ENCODE measurements around the gene GANC. TPM values are rescaled to one million over a fixed set of nuclear protein-coding genes. Genes with fewer than 3 reads are reported as not detected.

Gene GANC
- total RNA-seq, 2 experiments from 2014 or later: 27.9 to 31.7 TPM

DNA sequence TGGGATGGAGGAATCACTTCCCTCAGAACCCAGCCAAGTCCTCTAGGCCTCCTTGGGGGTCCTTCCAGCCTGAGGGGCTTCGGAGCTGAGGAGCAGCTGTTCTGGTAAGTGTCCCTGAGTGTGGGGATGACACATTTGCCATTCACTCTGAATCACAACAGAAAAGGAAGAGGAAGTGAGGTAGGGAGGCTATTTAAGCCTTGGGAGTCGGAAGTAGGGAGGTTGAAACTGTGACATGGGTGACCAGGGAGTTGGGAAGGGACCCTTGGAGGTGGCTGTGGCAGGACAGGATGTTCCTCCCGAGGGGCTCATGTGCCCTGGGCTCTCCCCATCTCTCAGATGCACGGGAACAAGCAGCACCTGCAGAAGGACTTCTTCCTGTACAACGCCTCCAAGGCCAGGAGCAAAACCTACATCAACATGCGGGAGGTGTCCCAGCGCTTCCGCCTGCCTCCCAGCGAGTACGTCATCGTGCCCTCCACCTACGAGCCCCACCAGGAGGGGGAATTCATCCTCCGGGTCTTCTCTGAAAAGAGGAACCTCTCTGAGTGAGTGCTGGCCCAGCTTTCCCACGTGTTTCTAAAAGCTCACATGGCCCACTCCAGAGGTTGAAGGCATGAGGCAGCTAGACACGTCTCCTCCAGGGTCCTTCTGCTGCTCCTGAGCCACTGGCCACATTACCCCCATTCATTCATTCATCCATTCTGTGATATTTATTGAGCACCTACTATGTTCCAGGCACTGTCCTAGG, 129.6 kb downstream of the GANC start:
- no peak overlapping the region for H3K4me3 ChIP-seq (ENCODE audit: low read depth, low read length, poor library complexity, severe bottlenecking)
- POLR2A ChIA-PET: interaction anchor here (0.6 kb wide), 1 partner anchor 53 kb away, joined by 3 read pairs; no protein-coding TSS in a partner anchor
- CTCF ChIA-PET (ENCODE audit: unreplicated experiment): no interaction called here
- H3K9me2 ChIP-seq (ENCODE audit: insufficient read depth, low read length): no peaks in the 10 kb centered on the region
- intact Hi-C loops (cut with micrococcal nuclease; ENCODE audit: unreplicated experiment): no loop called here
- H3K27ac ChIP-seq (ENCODE audit: low read depth, low read length, poor library complexity, severe bottlenecking): no peak overlapping the region
- H3K4me2 ChIP-seq (ENCODE audit: low read length): no peak overlapping the region
- no peaks in the 10 kb centered on the region for H3K79me2 ChIP-seq (ENCODE audit: insufficient read depth, low read depth, low read length)
- H4K20me1 ChIP-seq (ENCODE audit: insufficient read depth, low read length): no peaks in the 10 kb centered on the region
- peaks cover 6% of the 10 kb centered on the region for H3K4me1 ChIP-seq (ENCODE audit: insufficient read depth, low read length, poor library complexity, severe bottlenecking)
- H3K36me3 ChIP-seq (ENCODE audit: insufficient read depth, low read length): no peaks in the 10 kb centered on the region
- no peaks in the 10 kb centered on the region for H3K9me3 ChIP-seq (ENCODE audit: low read length)
- no TSS peak for BruUV-seq (replicated peaks)
- DNase-seq (ENCODE audit: low spot score): no peak
- H2AFZ ChIP-seq (ENCODE audit: low read length): peak overlapping the region; percentile 26; the same call in 1 of the 2 replicates
- TF ChIP-seq, protein P1, sequence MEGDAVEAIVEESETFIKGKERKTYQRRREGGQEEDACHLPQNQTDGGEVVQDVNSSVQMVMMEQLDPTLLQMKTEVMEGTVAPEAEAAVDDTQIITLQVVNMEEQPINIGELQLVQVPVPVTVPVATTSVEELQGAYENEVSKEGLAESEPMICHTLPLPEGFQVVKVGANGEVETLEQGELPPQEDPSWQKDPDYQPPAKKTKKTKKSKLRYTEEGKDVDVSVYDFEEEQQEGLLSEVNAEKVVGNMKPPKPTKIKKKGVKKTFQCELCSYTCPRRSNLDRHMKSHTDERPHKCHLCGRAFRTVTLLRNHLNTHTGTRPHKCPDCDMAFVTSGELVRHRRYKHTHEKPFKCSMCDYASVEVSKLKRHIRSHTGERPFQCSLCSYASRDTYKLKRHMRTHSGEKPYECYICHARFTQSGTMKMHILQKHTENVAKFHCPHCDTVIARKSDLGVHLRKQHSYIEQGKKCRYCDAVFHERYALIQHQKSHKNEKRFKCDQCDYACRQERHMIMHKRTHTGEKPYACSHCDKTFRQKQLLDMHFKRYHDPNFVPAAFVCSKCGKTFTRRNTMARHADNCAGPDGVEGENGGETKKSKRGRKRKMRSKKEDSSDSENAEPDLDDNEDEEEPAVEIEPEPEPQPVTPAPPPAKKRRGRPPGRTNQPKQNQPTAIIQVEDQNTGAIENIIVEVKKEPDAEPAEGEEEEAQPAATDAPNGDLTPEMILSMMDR (conservative IDR thresholded peaks at IDR 0.05; ENCODE audit: low read length): no peak
- TF ChIP-seq EZH2phosphoT487 (IDR thresholded peaks at IDR 0.05; ENCODE audit: borderline replicate concordance, low read depth, low read length): no peak

DNA sequence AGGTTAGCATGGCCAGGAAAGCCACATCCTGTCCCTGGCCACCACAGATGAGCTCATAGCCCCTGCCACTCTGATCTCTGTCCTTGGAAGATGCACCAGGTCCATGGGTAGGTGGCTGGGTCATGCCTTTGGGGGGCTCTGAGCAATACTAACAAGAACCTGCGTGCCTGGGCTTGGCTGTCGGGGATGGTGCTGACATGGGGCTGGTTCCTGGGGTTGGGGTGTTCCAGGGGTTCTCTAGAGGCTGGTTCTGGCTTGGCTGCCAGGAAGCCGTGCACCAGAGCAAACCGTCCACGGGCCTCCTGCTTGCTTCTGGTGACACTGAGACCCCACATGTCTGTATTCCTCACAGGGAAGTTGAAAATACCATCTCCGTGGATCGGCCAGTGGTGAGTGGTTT, 130.4 kb downstream of the GANC start:
- Histone ChIP-seq H2AFZ (ENCODE audit: low read length) (no peak overlapping the region), H3K4me1 (ENCODE audit: insufficient read depth, low read length, poor library complexity, severe bottlenecking) (peaks cover 6% of the 10 kb centered on the region), H3K4me2 (ENCODE audit: low read length) (no peak overlapping the region), H3K27ac (ENCODE audit: low read depth, low read length, poor library complexity, severe bottlenecking) (no peak overlapping the region), H3K9me3 (ENCODE audit: low read length) (no peaks in the 10 kb centered on the region), H4K20me1 (ENCODE audit: insufficient read depth, low read length) (no peaks in the 10 kb centered on the region), H3K36me3 (ENCODE audit: insufficient read depth, low read length) (no peaks in the 10 kb centered on the region), H3K79me2 (ENCODE audit: insufficient read depth, low read depth, low read length) (no peaks in the 10 kb centered on the region), H3K4me3 (ENCODE audit: low read depth, low read length, poor library complexity, severe bottlenecking) (no peak overlapping the region), H3K9me2 (ENCODE audit: insufficient read depth, low read length) (no peaks in the 10 kb centered on the region)
- ChIA-PET CTCF (ENCODE audit: unreplicated experiment) (no interaction called here), POLR2A (interaction anchor here (0.6 kb wide), 1 partner anchor 53 kb away, joined by 3 read pairs; no protein-coding TSS in a partner anchor)
- BruUV-seq (replicated peaks): no TSS peak
- no peak for DNase-seq (ENCODE audit: low spot score)
- intact Hi-C loops (cut with micrococcal nuclease; ENCODE audit: unreplicated experiment): no loop called here
- TF ChIP-seq, protein P1 (conservative IDR thresholded peaks at IDR 0.05; ENCODE audit: low read length): no peak
- no peak for TF ChIP-seq EZH2phosphoT487 (IDR thresholded peaks at IDR 0.05; ENCODE audit: borderline replicate concordance, low read depth, low read length)
